GM19452 (cell line): ENCODE measurements around the gene TTYH1.
"Not testable (repeated sequence)": the region's sequence is repeated elsewhere in the genome, so short reads cannot be mapped to it uniquely, and the experiment has no call there.

Source experiments
- ATAC-seq: cut with Tn5 transposase; IDR thresholded peaks from one replicate; pipeline ENCODE4 v1.9.1; 2021; ENCODE audit not compliant: unreplicated experiment

TTYH1 gene

GRCh38 chr19:54458648-54459281 lies 43.5 kb downstream of the TTYH1 start:
- ATAC-seq = no peak

GRCh38 chr19:54459282-54460229 lies 44.3 kb downstream of the TTYH1 start:
- no peak for ATAC-seq

GRCh38 chr19:54460230-54461005 lies 45.2 kb downstream of the TTYH1 start:
- no peak for ATAC-seq

GRCh38 chr19:54461210-54461609 lies 45.9 kb downstream of the TTYH1 start:
- no peak for ATAC-seq

- no peak for ATAC-seq
These were observed 46.3 kb downstream of the TTYH1 start for GRCh38 chr19:54461613-54462012.

GRCh38 chr19:54462047-54462654 lies 46.9 kb downstream of the TTYH1 start:
- no peak for ATAC-seq

- peak; percentile 21 for ATAC-seq
These were observed 47.6 kb downstream of the TTYH1 start for GRCh38 chr19:54462655-54463530.

- ATAC-seq = peak; percentile 56
These were observed 48.3 kb downstream of the TTYH1 start, which contains the start of gene LENG9 for GRCh38 chr19:54463531-54464043. Gene LENG9, minus strand, starts transcription at chr19:54463778. Its CDS starts 252 bp downstream, at chr19:54463526.

GRCh38 chr19:54464044-54464629 lies 48.9 kb downstream of the TTYH1 start:
- peak; percentile 46 for ATAC-seq

GRCh38 chr19:54464630-54465425 lies 49.6 kb downstream of the TTYH1 start:
- ATAC-seq = peak; percentile 43

- no peak for ATAC-seq
These were observed 50.3 kb downstream of the TTYH1 start for GRCh38 chr19:54465426-54466109.

- not testable (repeated sequence) for ATAC-seq
These were observed 50.8 kb downstream of the TTYH1 start for GRCh38 chr19:54466110-54466480.

GRCh38 chr19:54469496-54469934 lies 54.3 kb downstream of the TTYH1 start:
- ATAC-seq = no peak

GRCh38 chr19:54470276-54470887 lies 55.1 kb downstream of the TTYH1 start:
- no peak for ATAC-seq

GRCh38 chr19:54470991-54471782 lies 55.9 kb downstream of the TTYH1 start:
- ATAC-seq = no peak

- no peak for ATAC-seq
These were observed 58.0 kb downstream of the TTYH1 start, which contains the start of gene CDC42EP5 for GRCh38 chr19:54473071-54473891. Gene CDC42EP5, minus strand, starts transcription at chr19:54473296. Its CDS starts 7,749 bp downstream, at chr19:54465547.
